Measurements from ENCODE around the gene POLG.

POLG gene

GRCh38 chr15:89363133-89363532, 28.5 kb upstream of the POLG start:
- Histone ChIP-seq H3K4me2 (ENCODE audit: insufficient read depth, low read length) (no peak overlapping the region), H3K4me3 (ENCODE audit: low read depth in 1 of 2, low read length in 2 of 2) (no peak overlapping the region), H3K27ac (ENCODE audit: low read length) (no peak overlapping the region)

GRCh38 chr15:89362203-89363101, 27.8 kb upstream of the POLG start:
- Histone ChIP-seq H3K27ac (ENCODE audit: low read length) (no peak overlapping the region), H4K20me1 (ENCODE audit: insufficient read depth, low read length) (peaks cover 3% of the 10 kb centered on the region; the same call in 1 of the 2 replicates), H3K4me2 (ENCODE audit: insufficient read depth, low read length) (no peak overlapping the region), H3K36me3 (ENCODE audit: insufficient read depth, low read length) (no peaks in the 10 kb centered on the region), H3K9ac (ENCODE audit: low read depth, low read length) (no peak overlapping the region), H2AFZ (ENCODE audit: low read depth, low read length) (no peak overlapping the region), H3K9me3 (ENCODE audit: insufficient read depth, low read length, severe bottlenecking) (no peaks in the 10 kb centered on the region), H3K79me2 (ENCODE audit: insufficient read depth, low read length) (no peaks in the 10 kb centered on the region), H3K4me1 (ENCODE audit: insufficient read depth, low read length) (peaks cover 11% of the 10 kb centered on the region), H3K4me3 (ENCODE audit: low read depth in 1 of 2, low read length in 2 of 2) (no peak overlapping the region), H3K27me3 (ENCODE audit: insufficient read depth, low read length, poor library complexity) (peaks cover 10% of the 10 kb centered on the region)
- no peak for ATAC-seq (ENCODE audit: insufficient read depth, low read depth)
- no peak for TF ChIP-seq EZH2 (IDR thresholded peaks at IDR 0.05; ENCODE audit: borderline replicate concordance, low read depth, low read length, severe bottlenecking)
- TF ChIP-seq CTCF (IDR thresholded peaks at IDR 0.05; ENCODE audit: borderline replicate concordance, extremely low read depth, low read length, poor library complexity, severe bottlenecking), result no peak
- DNase-seq, result no peak

More at GRCh38 chr15:89363133-89363532, 28.5 kb upstream of the POLG start:
- H4K20me1 ChIP-seq (ENCODE audit: insufficient read depth, low read length), result peaks cover 3% of the 10 kb centered on the region; the same call in 1 of the 2 replicates
- no peak overlapping the region for H3K9ac ChIP-seq (ENCODE audit: low read depth, low read length)
- DNase-seq (no peak), ATAC-seq (ENCODE audit: insufficient read depth, low read depth) (no peak)
- H3K36me3 ChIP-seq (ENCODE audit: insufficient read depth, low read length), result no peaks in the 10 kb centered on the region
- TF ChIP-seq CTCF (IDR thresholded peaks at IDR 0.05; ENCODE audit: borderline replicate concordance, extremely low read depth, low read length, poor library complexity, severe bottlenecking) (no peak), EZH2 (IDR thresholded peaks at IDR 0.05; ENCODE audit: borderline replicate concordance, low read depth, low read length, severe bottlenecking) (no peak)
- H3K9me3 ChIP-seq (ENCODE audit: insufficient read depth, low read length, severe bottlenecking), result no peaks in the 10 kb centered on the region
- peaks cover 8% of the 10 kb centered on the region for H3K4me1 ChIP-seq (ENCODE audit: insufficient read depth, low read length)
- no peak overlapping the region for H2AFZ ChIP-seq (ENCODE audit: low read depth, low read length)
- peaks cover 8% of the 10 kb centered on the region for H3K27me3 ChIP-seq (ENCODE audit: insufficient read depth, low read length, poor library complexity)
- H3K79me2 ChIP-seq (ENCODE audit: insufficient read depth, low read length), result no peaks in the 10 kb centered on the region

GRCh38 chr15:89361451-89362202, 27.0 kb upstream of the POLG start:
- Histone ChIP-seq H3K9ac (ENCODE audit: low read depth, low read length) (no peak overlapping the region), H3K4me2 (ENCODE audit: insufficient read depth, low read length) (no peak overlapping the region), H3K27me3 (ENCODE audit: insufficient read depth, low read length, poor library complexity) (peaks cover 9% of the 10 kb centered on the region), H3K4me1 (ENCODE audit: insufficient read depth, low read length) (peaks cover 11% of the 10 kb centered on the region), H3K79me2 (ENCODE audit: insufficient read depth, low read length) (no peaks in the 10 kb centered on the region), H3K27ac (ENCODE audit: low read length) (no peak overlapping the region), H2AFZ (ENCODE audit: low read depth, low read length) (no peak overlapping the region), H3K36me3 (ENCODE audit: insufficient read depth, low read length) (no peaks in the 10 kb centered on the region), H3K9me3 (ENCODE audit: insufficient read depth, low read length, severe bottlenecking) (no peaks in the 10 kb centered on the region), H3K4me3 (ENCODE audit: low read depth in 1 of 2, low read length in 2 of 2) (no peak overlapping the region), H4K20me1 (ENCODE audit: insufficient read depth, low read length) (0 out of 2 replicates have a peak, but pooled peaks cover 1% of the 10 kb centered on the region)
- DNase-seq (peak; percentile 52), ATAC-seq (ENCODE audit: insufficient read depth, low read depth) (peak; percentile 62; the same call in 2 of the 3 replicates)
- TF ChIP-seq CTCF (IDR thresholded peaks at IDR 0.05; ENCODE audit: borderline replicate concordance, extremely low read depth, low read length, poor library complexity, severe bottlenecking) (no peak), EZH2 (IDR thresholded peaks at IDR 0.05; ENCODE audit: borderline replicate concordance, low read depth, low read length, severe bottlenecking) (no peak)
